Smooth muscle cell of the coronary artery (primary cell): ENCODE measurements around the gene GOSR1. TPM values are rescaled to one million over a fixed set of nuclear protein-coding genes. Genes with fewer than 3 reads are reported as not detected.

ENCODE experiments used
- total RNA-seq: library from RNA; depleted of rRNA; stranded (reverse); fragments of >200 nt; gene quantifications from 2 replicates; pipeline ENCODE4 v1.2.3, GENCODE V29; 2014; ENCODE audit warnings: low replicate concordance

GOSR1 gene
- 28.0 and 47.6 TPM in 2 replicates for total RNA-seq

GRCh38 chr17:30477083-30477773 is at the start of gene GOSR1:
Gene GOSR1 (plus strand): TSS chr17:30477408. CDS start chr17:30477434, 26 bp downstream.

Other genes with a start within 250 kb of the GOSR1 start
- 0.90 TPM in 1 of 2 replicates, not detected in the other for gene SLC6A4, start 241.7 kb upstream of the GOSR1 start, total RNA-seq
- gene BLMH, start 185.5 kb upstream of the GOSR1 start, total RNA-seq, result 28.5 and 41.8 TPM in 2 replicates
- gene TMIGD1, start 143.4 kb upstream of the GOSR1 start, total RNA-seq, result not detected in 2 replicates
- gene CPD, start 98.5 kb upstream of the GOSR1 start, total RNA-seq, result 63.4 and 105 TPM in 2 replicates